ENCODE measurements around the gene COPG2. TPM values are rescaled to one million over a fixed set of nuclear protein-coding genes. Genes with fewer than 3 reads are reported as not detected.

Gene COPG2
- total and polyA plus RNA-seq, 2 of the 13 experiments (the other 11 are each of a cell fraction or from before 2014, with no cell fraction given): 14.1 to 17.7 TPM

GRCh38 chr7:130668258-130669084 is at the start of gene COPG2 (continued):
- TF ChIP-seq SMAD9 (CRISPR knock-in tag; IDR thresholded peaks at IDR 0.05) (no peak), ZFP37 (CRISPR knock-in tag; IDR thresholded peaks at IDR 0.05; ENCODE audit: borderline replicate concordance) (no peak), ZSCAN31 (CRISPR knock-in tag; IDR thresholded peaks at IDR 0.05; ENCODE audit: low read depth) (0 out of 2 replicates have a peak, but pooled peaks have one; percentile 57), ZNF512 (CRISPR knock-in tag; IDR thresholded peaks at IDR 0.05) (no peak), IKZF5 (CRISPR knock-in tag; IDR thresholded peaks at IDR 0.05) (peak; percentile 39; the same call in 1 of the 2 replicates), ZNF782 (CRISPR knock-in tag; IDR thresholded peaks at IDR 0.05; ENCODE audit: borderline replicate concordance) (no peak), CHD4 (IDR thresholded peaks at IDR 0.05; ENCODE audit: borderline replicate concordance, low read length) (no peak), CSRNP2 (CRISPR knock-in tag; conservative IDR thresholded peaks at IDR 0.05; ENCODE audit: low read depth) (no peak), AKAP8 (CRISPR knock-in tag; IDR thresholded peaks at IDR 0.05) (no peak), ZNF672 (CRISPR knock-in tag; IDR thresholded peaks at IDR 0.05) (no peak), HIVEP1 (CRISPR knock-in tag; IDR thresholded peaks at IDR 0.05) (no peak), ZNF557 (CRISPR knock-in tag; IDR thresholded peaks at IDR 0.05) (no peak), ZNF605 (CRISPR knock-in tag; IDR thresholded peaks at IDR 0.05) (no peak), HNF4A (CRISPR knock-in tag; IDR thresholded peaks at IDR 0.05) (no peak), ZNF224 (CRISPR knock-in tag; IDR thresholded peaks at IDR 0.05) (no peak), RFXAP (CRISPR knock-in tag; IDR thresholded peaks at IDR 0.05; ENCODE audit: borderline replicate concordance) (no peak), ARNT2 (CRISPR knock-in tag; IDR thresholded peaks at IDR 0.05; ENCODE audit: low read depth) (no peak), ZBTB26 (CRISPR knock-in tag; IDR thresholded peaks at IDR 0.05; ENCODE audit: borderline replicate concordance) (no peak), BHLHE40 (IDR thresholded peaks at IDR 0.05; ENCODE audit: low read length) (no peak), TBX3 (IDR thresholded peaks at IDR 0.05; ENCODE audit: borderline replicate concordance) (no peak), ZNF503 (CRISPR knock-in tag; IDR thresholded peaks at IDR 0.05) (no peak), IRX3 (CRISPR knock-in tag; IDR thresholded peaks at IDR 0.05; ENCODE audit: borderline replicate concordance, low read depth) (no peak)
